Daoy (cell line): ENCODE data around the gene EIF2B5. TPM values are rescaled to one million over a fixed set of nuclear protein-coding genes. Genes with fewer than 3 reads are reported as not detected.
"Not testable (repeated sequence)": the region's sequence is repeated elsewhere in the genome, so short reads cannot be mapped to it uniquely, and the experiment has no call there.

Experiments used
- DNase-seq: peaks from one replicate; pipeline ENCODE4 v3.0.0-alpha.2; 2015; ENCODE audit warnings: low read depth
- total RNA-seq: library from RNA; depleted of rRNA; stranded (reverse); fragments of >200 nt; shearing (Covaris generic); gene quantifications from 2 replicates; pipeline ENCODE4 v1.2.3, GENCODE V29; 2014

EIF2B5 gene
- total RNA-seq, 1 experiment from 2014 or later, result 57.9 TPM

DNA sequence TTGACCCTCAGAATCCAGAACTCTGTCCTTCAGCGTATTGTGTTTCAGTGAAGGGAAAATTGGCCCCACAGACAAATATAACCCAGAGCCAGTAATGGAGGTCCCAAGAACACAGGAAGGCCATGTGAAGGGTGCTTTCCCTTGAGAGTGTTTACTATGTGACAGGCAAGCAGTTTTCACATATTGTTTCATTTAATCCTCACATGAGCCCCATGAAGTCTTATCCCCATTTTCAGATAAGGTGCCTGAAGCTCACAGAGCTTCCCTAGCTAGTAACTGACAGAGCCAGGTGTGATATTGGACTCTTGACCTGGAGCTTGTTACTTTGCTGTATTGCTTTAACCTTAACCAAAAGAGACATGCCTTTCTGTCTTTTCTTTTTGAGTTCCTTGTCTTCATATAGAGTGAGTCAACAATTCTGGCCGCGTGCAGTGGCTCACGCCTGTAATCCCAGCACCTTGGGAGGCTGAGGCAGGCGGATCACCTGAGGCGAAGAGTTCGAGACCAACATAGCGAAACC is 10.7 kb downstream of the EIF2B5 start:
- DNase-seq, result no peak

DNA sequence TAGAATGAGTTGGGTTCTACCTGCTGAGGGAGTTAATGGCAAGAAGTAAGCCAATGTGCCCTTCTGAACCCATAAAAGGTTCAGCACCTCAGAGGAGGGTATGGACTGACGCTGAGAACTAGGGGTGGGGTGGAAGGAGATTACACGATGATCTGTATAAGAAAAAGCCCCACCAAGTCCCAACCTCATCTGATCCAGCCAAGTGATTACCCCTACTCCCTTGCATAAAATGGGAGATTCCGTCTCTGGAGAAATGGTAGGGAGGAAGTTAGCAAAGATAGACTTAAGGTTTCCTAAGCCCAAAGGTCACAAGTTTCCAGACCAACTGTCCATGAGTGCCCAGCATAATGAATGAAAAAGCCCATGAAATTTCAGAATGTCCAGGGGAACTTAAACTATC is 12.9 kb downstream of the EIF2B5 start:
- DNase-seq, result no peak

DNA sequence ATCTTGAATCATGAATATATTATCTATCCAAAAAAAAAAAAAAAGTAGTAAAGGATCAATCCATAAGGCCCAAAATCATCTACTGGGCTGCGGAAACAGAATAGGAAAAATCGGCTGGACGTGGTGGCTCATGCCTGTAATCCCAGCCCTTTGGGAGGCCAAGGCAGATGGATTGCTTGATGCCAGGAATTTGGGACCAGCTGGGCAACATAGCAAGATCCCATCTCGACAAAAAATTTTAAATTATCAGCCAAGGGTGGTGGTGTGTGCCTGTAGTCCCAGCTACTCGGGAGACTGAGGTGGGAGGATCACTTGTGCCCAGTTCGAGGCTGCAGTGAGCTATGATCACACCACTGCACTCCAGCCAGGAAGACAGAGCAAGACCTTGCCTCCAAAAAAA is 14.0 kb downstream of the EIF2B5 start:
- no peak for DNase-seq

DNA sequence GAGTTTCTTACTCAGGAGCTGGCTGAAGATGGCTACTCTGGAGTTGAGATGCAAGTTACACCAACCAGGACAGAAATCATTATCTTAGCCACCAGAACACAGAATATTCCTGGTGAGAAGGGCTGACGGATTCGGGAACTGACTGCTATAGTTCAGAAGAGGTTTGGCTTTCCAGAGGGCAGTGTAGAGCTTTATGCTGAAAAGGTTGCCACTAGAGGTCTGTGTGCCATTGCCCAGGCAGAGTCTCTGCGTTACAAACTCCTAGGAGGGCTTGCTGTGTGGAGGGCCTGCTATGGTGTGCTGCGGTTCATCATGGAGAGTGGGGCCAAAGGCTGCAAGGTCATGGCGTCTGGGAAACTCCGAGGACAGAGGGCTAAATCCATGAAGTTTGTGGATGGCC is 14.6 kb downstream of the EIF2B5 start:
- DNase-seq, result not testable (repeated sequence)

DNA sequence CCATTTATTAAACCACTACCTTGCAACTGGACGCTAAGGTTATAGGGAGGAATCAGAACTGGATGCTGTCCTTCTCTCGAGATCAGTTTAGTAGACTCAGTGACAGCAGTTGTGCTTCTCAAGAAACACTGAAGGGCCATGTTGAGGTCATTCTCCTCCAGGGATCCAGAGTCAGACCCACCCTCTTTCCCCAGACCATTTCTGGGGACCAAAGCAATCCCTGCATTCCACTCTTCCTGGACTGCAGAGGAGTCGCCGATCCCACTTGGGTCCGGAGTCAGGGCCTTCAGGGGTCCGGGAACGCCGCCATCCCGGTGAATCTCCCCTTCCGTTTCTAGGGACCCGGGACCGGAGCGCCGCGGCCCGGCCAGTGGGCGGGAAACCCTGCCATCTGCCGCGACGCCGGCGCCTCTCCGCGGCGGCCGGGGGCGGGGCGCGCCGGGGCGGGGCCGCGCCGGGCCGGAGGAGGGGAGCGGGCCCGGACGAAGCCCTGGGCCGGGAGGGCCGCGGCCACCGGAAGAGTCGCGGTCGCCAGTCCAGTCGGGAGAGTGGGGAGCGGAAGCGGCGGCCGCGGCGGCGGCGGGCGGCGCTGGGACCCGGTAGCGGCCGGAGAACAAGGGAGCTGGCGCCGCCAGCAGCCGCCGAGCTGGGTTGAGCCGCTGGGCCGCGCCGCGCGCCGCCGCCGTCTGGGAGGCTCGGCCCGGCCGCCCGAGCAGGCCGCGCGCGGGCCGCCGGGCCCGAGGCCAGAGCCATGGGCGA is 19.9 kb downstream of the EIF2B5 start, which contains the start of gene DVL3:
Gene DVL3 (plus strand): TSS at position 493 of the 759 bp plus-strand sequence. CDS start 259 bp downstream, at position 752.
- peak; percentile 78 for DNase-seq

DNA sequence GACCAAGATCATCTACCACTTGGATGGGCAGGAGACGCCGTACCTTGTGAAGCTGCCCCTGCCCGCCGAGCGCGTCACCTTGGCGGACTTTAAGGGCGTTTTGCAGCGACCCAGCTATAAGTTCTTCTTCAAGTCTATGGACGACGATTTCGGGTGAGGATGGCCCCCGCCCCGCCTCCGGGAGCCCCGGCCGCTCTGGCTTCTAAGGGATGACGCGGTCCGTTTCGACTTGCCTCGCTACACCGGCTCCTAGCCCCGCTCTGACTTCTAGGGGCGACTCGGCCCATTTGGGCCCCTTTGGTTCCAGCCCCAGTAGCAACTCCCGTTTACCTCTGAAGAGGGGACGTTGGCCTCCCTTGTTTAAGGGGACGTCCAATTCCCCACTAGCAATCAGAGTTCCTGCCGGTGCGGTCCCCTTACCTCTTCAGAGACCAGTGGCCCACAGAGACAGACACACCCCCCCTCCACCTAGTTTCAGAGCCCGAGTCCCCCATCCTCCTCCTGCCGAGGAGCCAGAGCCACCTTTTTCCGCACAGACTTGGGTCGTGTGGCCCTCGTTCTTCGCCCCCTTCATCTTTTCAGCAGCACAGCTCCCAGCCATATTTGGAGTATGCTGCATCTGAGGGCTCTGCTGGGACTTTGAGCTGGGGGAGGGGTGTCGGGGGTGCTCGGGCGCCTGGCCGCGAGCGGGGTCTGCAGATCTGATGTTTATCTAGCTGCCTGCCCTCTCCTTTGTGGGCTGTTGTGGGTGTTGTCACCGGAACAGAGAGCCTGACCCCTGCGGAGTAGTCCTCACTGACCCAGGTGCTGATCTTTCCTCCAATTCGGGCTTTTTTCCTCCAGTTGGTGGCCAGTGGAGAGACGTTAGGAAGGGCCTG is 20.7 kb downstream of the EIF2B5 start:
- DNase-seq, result peak; percentile 52

DNA sequence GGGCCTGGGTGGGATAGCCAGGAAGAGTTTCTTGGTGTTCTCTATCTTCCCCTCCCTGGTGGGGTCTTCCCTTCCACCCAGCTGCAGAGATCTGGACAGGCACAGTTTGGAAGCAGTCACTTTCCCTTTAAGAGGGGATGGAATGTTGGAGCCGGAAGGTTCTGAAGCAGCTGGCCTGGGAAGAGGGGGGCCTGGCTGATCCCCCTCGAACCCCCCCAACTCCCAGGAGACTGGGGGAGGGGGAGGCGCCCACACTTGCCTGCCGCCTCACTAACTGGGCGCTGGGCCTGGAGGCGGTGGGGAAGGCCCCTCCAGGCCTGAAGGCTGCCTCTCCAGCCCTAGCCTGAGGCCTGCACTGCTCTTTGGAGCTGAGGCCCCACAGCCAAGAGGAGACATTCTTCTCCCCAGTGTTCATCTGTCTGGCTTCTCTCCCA is 21.4 kb downstream of the EIF2B5 start:
- DNase-seq, result peak; percentile 42

DNA sequence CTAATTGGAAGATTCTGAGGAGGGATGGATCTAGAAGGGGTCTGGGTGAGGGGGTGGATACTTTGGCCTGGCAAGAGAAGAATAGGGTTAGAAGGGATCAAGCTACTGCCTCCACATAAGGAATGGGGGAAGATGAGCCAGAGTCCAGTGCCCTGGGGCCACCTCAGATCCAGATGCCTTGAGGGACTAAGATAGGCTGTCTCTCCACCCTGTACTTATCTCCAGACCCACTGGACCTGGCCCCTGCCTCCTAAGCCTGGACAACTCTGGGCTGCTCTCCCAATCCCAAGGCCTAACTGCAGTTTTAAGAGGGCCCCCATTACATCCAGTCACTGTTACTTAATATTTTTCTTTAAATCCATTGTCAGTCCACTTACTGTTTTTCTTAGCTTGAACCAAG is 22.0 kb downstream of the EIF2B5 start:
- no peak for DNase-seq

DNA sequence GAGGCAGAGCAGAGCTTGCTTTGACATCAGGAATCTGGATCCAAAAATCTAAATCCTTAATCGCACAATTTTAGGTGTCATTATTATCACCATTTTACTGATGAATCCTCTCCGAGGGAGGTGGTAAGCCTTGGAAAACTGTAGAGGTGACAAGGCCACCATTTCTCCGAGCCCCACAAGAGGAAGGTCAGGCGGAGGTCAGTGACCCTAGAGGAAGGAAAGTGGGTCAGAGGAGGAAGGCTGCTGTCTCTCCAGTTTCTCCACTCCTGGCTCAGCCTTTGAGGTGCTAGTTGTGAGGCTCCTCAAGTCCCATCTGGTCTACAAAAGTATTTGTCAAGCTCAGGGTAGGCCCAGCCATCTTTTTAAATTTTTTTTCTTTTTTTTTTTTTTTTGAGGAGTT is 23.2 kb downstream of the EIF2B5 start:
- DNase-seq, result no peak

DNA sequence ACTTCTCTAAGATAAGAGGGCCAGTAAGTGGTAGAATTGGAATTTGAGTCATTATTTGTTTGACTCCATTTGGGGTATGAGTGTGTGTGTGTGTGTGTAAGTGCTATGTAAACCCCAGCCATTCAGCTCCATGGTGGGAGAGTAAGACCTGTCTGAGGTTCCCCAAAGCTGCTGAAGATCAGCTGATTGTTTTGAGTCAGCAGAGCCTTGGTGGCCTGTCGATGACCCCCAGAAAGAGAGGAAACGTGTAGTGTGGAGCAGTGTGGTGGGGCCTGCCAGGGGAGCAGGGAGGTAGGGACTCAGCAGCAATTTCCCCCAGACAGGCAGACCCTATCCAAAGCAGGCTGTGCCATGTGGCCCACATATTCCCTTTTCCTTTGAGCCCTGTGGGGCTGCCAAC is 25.3 kb downstream of the EIF2B5 start:
- DNase-seq, result peak; percentile 58

DNA sequence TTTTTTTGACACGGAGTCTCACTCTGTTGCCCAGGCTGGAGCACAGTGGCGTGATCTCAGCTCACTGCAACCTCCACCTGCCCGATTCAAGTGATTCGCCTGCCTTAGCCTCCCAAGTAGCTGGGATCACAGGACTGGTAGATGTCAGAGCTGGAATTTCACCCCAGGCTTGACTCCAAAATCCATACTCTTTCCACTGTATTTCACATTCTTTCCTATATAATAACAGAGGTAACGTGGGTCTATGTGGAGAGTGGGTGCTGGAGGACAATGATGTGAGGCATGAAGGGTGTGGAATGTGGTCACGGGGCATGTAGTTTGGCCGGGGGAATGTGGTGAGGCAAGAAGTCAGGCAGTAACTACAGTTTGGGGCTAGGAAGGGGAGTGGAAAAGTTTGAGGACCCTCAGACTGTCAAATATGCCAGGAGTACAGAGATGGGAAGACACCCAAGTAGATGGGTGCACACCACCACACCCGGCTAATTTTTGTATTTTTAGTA is 27.5 kb downstream of the EIF2B5 start:
- not testable (repeated sequence) for DNase-seq

DNA sequence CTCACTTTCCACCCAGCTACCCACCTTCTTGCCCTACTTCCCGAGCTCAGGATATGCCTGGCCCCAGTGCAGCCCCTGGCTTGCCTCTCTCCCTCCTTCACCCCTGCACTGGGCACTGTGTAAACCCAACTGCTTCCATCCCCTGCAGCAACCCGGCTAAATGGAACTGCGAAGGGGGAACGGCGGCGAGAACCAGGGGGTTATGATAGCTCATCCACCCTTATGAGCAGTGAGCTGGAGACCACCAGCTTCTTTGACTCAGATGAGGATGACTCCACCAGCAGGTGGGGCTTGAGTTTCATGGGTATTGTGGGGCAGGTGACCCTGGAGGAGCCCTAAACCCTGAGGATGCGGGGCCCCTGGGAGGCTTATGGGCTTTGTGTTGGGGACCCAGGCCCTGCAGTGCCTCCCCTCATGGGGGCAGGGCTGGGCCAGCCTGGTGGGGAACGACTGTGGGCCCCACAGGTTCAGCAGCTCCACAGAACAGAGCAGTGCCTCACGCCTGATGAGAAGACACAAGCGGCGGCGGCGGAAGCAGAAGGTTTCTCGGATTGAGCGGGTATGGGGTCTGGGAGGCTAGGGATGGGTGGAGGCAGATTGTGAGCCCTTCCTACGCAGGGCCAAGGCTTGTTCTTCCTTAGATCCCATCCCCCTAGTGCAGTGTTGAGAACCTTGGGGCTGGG is 29.6 kb downstream of the EIF2B5 start:
- no peak for DNase-seq

DNA sequence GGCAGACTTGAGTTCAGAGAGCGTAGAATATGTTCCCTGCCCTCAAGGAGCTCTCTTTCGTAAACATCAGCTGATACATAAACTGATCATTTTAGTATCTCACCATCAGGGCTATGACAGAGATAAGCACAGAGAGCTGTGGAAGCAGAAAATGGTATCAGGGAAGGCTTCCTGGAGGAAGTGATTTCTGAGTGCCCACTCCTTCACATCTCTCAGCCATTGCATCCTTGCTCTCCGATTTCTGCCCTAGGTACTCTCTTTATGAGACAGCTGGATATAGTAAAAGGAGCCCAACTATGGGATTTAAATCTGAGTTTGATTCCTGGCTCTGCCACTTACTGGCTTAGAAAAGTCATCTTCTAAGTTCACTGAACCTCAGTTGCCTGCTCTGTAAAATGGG is 30.4 kb downstream of the EIF2B5 start:
- no peak for DNase-seq

DNA sequence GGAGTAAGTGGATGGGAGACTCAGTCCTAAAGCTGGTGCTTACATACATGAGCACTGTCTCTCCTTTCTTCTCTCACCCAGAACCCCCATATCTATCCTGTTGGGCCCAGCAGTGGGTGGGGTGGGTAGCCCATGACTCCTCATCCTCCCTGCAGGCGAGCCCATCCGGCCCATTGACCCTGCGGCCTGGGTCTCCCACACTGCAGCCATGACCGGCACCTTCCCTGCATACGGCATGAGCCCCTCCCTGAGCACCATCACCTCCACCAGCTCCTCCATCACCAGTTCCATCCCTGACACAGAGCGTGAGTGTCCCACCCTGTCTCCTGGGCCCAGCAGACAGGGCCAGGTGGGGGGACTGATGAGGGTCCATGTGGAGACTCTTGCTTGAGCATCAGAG is 31.5 kb downstream of the EIF2B5 start:
- DNase-seq, result no peak

DNA sequence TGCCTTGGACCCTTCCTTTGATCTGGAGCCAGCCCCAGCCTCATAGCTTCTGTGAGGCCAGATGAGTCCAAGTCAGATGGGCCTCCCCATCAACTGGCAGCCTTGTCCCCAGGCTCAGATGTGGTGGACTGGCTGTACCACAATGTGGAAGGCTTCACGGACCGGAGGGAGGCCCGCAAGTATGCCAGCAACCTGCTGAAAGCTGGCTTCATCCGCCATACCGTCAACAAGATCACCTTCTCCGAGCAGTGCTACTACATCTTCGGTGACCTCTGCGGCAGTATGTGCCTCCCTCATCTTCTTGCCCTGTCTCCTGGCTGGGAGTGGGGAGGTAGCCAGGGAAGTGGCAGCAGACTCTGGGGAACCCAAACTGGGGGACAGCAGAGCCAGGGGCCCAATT is 32.6 kb downstream of the EIF2B5 start:
- DNase-seq, result no peak

DNA sequence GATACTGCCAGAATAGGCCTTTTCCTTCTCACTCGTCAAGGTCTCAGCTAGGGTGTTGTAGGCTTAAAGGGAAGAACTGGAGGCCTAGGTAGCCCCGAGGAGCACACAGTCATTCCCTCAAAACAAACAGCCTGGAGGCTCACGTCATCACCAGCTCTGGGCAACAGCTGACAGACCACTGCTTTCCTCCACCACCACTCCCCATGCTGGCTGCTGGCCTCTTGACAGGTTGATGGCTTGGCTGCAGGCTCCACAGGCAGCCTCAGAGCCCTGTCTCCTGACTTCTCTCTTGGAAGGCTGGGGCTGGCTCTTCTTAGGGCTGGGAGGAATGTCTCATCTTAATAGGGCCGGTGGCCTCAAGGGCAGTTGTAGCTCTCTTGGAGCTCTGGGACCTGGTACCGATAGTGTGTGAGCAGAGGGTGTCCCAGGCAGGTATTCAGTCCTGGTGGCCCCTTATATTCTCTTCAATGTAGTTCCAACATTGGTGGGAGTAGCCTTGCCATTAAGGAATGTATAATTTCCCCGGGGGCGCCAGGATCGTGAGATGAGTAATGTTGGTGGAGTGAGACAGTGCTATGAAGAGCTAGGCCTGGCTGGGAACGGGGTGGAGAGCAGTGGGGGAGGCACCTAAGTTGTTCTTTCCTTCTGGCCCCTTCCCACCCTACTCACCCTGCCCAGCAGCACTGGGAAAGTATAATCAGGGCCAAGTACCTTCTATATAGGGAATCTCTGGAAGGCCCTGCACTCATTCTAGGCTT is 33.4 kb downstream of the EIF2B5 start:
- peak; percentile 68 for DNase-seq

DNA sequence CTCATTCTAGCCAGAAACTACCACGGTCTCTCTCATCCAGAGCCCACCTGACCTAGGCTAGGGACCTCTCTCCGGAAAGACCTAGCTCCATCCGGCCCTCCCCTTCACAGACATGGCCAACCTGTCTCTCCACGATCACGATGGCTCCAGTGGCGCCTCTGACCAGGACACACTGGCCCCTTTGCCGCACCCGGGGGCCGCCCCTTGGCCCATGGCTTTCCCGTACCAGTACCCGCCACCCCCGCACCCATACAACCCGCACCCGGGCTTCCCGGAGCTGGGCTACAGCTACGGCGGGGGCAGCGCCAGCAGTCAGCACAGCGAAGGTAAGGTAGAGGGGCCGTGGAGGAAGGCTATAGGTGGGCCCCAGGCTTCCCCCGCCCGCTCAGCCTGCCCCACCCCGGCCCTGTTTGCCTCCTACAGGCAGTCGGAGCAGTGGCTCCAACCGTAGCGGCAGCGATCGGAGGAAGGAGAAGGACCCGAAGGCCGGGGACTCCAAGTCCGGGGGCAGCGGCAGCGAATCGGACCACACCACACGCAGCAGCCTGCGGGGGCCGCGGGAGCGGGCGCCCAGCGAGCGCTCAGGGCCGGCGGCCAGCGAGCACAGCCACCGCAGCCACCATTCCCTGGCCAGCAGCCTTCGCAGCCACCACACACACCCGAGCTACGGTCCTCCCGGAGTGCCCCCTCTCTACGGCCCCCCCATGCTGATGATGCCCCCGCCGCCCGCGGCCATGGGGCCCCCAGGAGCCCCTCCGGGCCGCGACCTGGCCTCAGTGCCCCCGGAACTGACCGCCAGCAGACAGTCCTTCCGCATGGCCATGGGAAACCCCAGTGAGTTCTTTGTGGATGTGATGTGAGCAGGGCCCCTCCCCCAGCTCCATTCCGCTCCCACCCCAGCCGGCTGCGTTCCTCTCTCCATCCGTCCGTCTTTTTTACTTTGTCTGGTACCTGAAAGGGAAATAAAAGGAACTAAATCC is 35.0 kb downstream of the EIF2B5 start:
- no peak for DNase-seq

DNA sequence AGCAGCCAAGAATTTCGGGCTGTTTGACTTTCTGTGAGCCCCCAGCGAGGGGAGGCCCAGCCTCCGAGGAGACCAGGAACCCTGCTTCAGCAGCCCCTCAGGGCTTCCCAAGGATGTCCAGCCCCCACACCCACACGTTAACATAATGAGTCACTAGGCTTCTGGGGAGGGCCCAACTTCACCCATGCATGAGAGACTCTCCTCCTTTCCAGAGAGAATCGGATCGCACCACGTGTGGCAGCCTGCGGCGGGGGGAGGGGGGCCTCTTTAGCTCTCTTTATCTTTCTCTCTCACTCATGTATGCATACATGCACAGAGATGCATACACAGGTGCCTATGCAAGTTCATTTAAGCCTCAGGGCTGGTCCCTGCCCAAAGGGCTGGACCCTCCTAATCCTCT is 36.4 kb downstream of the EIF2B5 start:
- DNase-seq, result peak; percentile 87

DNA sequence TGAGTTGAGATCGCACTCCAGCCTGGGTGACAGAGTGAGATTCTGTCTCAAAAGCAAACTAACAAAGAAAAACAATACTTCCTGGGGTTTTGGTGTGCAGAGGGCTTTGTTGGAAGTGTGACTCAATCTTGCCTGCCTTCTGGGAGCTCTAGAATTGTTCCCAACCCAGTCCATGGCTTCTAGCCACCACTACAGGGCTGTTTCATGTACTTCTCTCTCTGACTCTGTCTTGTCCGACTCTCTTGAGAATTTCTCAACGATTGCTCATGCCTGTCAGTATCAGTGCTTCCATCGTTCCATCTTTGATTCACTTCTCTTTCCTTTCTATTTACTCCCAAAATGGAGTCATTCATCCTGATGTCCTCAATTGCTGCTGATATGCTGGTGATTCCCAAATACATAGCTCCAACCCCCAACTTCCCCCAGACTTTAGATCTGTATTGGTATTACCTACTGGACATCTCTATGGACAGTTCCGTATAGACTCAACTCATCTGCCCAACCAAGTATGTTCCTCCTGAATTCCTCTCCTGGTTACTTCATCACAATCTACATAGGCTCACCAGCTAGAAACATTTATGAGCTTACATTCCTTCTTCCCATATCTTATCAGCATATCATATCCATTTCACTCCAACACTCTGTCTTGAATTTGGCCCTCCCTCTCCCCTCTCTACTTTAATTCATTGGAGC is 37.7 kb downstream of the EIF2B5 start:
- DNase-seq, result peak; percentile 70
